GM19397 (cell line): ENCODE measurements around the gene LRBA.

Experiments
- ATAC-seq: cut with Tn5 transposase; IDR thresholded peaks from one replicate; pipeline ENCODE4 v1.9.1; 2021; ENCODE audit warnings: mild to moderate bottlenecking, moderate library complexity; ENCODE audit not compliant: unreplicated experiment

The LRBA gene

GRCh38 chr4:150600812-150601445 is 414.2 kb downstream of the LRBA start:
- no peak for ATAC-seq

DNA sequence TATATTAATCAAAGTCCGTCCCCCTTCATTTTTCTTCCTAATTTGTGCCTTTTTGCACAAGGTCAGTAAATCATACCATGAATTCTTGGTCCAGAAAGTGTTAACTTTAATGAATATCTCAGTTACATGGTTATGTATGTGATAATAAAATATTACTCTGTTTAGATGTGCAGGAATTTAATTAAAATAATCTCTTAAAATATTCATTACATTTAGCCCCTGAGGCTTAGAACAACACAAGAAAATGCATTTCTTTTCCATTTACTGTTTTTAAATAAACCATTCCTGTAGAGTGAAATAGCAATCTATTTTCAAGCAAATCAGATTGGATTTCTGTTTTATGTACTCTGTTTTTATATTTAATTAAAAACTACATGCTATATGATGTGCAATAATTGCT is 415.5 kb downstream of the LRBA start:
- no peak for ATAC-seq

GRCh38 chr4:150598909-150599308 is 416.2 kb downstream of the LRBA start:
- ATAC-seq: no peak

GRCh38 chr4:150593996-150594395 is 421.1 kb downstream of the LRBA start:
- ATAC-seq: no peak

- no peak for ATAC-seq
Measured at GRCh38 chr4:150591904-150592303, 423.2 kb downstream of the LRBA start.

- ATAC-seq: no peak
Measured at GRCh38 chr4:150591406-150591805, 423.7 kb downstream of the LRBA start.

GRCh38 chr4:150590631-150591030 is 424.5 kb downstream of the LRBA start:
- ATAC-seq: no peak

- no peak for ATAC-seq
Measured at GRCh38 chr4:150589157-150589556, 425.9 kb downstream of the LRBA start.

GRCh38 chr4:150588316-150588715 is 426.8 kb downstream of the LRBA start:
- no peak for ATAC-seq

DNA sequence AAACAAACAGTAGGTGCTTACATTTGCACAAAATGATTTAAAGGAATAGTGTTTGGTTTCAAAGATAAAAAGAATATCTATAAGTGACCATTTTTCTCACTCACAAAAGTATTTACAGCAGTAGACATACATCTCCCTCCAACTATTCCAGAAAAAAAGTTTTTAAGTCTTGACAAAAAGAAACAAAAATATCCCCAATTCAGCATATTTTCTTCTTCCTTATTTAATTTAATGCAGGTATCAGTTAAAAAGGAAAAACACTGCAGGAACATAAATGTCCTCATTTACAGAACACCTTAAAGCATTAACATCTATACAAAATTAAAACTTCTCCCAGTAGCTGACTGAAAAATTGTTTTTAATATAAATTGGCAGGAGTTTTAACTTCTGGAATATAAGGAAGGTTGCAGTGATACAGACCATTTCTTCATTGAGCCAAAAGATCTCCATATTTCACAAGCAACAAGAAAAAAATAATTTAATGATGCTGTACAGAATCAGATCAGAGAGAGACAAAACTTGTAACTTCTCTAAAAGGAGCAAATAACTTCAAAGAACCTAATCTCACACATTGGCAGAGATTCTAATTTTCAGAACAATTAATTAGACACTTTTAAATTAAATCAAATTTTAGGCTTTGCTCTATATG is 428.8 kb downstream of the LRBA start:
- no peak for ATAC-seq

DNA sequence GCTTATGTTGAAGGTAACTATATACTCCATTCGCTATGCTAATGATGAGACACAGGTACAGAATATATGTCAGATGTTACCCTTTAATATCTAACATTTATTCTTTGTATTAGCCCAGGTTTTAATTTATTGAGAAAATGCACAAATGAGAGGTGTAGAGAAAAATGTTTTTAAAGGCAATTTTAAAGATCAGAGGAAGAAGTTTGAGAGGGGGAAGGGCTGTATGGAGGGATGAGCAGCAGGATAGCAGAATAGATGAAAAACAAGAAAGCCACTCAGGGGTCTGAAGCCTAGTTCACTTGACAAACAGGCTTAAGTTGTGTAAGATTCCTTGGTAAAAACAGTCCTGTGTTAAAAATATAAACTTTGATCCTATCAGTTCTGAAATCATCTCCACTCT is 429.5 kb downstream of the LRBA start:
- ATAC-seq: no peak

GRCh38 chr4:150584111-150584915 is 430.8 kb downstream of the LRBA start:
- no peak for ATAC-seq

DNA sequence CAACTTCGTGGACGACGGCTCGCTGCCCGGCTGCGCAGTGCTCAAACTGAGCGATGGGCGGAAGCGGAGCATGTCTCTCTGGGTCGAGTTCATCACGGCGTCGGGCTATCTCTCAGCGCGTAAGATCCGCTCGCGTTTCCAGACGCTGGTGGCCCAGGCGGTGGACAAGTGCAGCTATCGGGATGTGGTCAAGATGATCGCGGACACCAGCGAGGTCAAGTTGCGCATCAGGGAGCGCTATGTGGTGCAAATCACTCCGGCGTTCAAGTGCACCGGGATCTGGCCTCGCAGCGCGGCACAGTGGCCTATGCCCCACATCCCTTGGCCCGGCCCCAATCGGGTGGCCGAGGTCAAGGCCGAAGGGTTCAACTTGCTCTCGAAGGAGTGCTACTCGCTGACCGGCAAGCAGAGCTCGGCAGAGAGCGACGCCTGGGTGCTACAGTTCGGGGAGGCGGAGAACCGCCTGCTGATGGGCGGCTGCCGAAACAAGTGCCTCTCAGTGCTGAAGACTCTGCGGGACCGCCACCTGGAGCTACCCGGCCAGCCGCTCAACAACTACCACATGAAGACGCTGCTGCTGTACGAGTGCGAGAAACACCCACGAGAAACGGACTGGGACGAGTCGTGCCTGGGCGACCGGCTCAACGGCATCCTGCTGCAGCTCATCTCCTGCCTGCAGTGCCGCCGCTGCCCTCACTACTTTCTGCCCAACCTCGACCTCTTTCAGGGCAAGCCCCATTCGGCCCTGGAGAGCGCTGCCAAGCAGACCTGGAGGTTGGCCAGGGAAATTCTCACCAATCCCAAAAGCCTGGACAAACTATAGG is 431.6 kb downstream of the LRBA start:
- no peak for ATAC-seq

GRCh38 chr4:150582873-150583286 is 432.2 kb downstream of the LRBA start:
- no peak for ATAC-seq

GRCh38 chr4:150582146-150582872 is 432.8 kb downstream of the LRBA start, which contains the start of gene MAB21L2:
TSS of gene MAB21L2 (plus strand) at chr4:150582151. CDS start at chr4:150583030, 879 bp downstream.
- no peak for ATAC-seq

DNA sequence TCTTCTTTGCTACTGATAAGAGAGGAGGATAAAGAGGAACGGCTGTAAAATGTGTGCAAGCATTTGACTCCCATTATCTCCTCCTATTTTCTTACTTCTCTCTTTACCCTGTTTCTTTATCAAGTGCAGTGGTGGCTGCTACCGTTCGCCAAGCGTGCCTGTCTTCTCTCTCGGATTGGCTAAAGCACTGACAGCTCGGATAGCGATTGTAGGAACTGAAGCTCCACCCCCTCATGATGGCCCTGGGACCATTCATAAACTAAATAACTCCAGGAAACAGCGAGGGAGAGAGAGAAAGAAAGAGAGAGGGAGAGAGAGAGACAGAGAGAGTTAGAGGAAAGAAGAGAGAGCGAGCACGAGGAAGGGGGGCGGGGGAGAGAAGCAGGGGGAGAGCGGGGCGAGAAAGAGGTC is 433.4 kb downstream of the LRBA start:
- ATAC-seq: no peak

- ATAC-seq: no peak
Measured at GRCh38 chr4:150581056-150581605, 434.0 kb downstream of the LRBA start.

- ATAC-seq: no peak
Measured at GRCh38 chr4:150580306-150580705, 434.8 kb downstream of the LRBA start.

DNA sequence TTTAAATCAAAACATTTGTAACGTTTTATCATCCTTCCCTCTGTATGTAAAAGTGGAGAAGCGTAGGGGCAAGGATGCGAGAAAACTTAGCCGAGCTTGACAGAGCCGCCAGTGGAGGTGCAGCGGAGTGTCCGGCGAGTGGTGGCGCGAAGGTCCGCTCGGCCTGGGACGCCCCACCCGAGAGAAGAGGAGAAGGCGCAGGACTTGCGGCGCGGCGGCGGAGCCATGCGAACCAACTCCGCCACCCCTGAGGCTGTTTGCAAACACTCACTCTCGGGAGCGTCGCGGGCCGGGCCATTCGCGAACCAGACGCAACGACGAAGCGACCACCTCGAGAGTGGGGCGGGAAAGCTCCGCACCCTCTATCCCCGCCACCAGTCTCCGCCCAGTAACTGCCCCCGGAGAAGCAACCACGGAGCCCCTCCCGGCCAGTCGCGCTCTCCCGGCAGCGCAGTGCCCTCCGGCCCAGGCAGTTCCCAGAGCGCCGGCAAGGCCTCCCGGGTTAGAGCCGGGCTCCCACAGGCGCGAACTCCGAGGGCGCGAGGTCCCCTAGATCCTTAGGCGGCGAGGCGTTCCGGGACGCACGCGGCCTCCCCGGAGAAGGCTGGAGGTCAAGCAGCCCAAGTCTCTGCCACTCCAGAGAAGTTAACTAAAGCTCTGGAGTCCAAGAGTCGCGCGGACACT is 435.4 kb downstream of the LRBA start:
- ATAC-seq: no peak
